Activated naive CD4-positive, alpha-beta T cell treated with Interleukin-2 at 50 U/mL for 16 hours (primary cell): ENCODE results near the gene ARHGAP8.
"Not testable (repeated sequence)": the region's sequence is repeated elsewhere in the genome, so short reads cannot be mapped to it uniquely, and the experiment has no call there.

Experiments used
- DNase-seq: peaks from one replicate; pipeline ENCODE4 v3.0.0-alpha.2; 2020

ARHGAP8 gene

DNA sequence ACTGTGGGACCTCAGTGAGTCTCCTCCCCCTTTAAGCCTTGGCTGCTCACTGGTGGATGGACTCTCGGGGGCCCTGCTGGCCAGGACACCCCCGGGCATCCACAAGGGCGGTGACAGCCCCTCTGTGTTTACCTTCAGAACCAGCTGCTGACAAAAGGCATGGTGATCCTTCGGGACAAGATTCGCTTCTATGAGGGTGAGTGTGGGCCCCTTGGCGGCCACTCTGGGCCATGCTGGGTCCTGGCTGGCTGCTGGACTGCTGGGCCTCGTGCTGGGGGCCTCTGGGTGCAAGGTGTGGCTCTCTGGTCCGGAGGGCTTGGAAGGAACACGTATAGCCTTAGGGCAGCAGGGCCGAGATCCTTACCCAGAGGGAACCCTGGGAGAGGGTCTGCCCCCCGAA is 25.9 kb upstream of the ARHGAP8 start:
- no peak for DNase-seq

DNA sequence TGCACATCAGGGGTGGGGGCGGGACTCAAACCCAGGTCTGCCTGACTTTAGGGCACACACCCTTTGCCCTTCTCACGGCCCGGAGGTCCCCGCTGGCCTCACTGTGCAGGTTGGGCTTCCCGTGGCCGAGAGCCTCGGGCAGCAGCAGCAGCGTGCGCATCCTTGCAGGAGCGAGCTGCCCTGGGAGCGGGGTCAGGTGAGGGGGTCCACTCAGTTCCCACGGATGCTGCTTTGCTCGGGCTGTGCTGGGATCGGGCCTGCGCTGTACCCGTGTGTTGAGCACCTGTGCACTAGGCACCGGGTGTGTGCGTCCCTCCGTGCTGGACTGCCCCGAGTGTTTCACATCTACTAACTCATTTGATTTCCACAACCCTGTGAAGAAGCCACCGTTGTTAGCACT is 25.2 kb upstream of the ARHGAP8 start:
- no peak for DNase-seq

DNA sequence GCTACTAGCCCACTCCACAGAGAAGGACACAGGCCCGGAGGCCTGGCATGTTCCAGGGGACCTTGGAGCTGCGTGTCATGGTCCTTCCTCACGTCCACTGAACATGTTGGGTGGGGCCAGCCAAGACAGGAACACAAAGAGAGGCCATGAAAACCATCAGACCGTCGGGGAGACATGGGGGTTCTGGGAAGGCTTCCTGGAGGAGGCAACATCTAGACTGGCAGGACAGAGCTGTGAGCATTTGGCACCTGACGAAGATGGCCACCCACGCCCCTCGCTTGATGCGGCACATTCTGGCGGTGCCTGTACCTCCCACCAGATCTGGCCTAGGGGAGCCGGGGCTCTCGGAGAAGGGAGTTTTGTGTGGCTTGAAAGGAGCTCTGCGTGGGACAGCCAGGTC is 24.7 kb upstream of the ARHGAP8 start:
- no peak for DNase-seq

DNA sequence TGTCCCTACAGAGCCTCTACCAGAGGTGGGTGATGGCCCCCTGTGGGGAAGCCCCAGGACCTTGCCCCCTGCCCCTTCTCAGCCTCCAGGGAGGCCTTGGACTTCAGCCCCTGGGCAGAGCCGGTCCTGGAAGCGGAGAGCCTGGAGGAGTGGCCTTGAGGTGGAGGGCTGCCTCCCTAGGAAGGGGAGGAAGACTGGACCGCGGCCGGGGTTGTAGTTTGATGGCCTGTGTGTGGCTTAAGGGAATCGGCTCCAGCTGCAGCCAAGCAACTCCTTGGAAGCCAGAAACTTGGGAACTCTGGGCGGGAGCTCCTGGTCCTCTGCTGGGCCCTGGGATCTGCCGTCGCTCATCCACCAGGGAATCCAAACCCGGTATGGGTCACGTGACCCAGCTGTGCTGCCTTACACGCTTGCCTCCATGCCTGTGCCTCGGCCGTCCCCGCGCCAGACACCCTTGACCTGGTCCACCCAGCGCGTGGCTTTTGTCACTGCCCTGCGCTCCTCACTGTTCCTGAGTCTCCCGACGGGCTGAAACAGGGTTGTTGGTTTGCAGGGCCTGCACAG is 23.5 kb upstream of the ARHGAP8 start:
- no peak for DNase-seq

DNA sequence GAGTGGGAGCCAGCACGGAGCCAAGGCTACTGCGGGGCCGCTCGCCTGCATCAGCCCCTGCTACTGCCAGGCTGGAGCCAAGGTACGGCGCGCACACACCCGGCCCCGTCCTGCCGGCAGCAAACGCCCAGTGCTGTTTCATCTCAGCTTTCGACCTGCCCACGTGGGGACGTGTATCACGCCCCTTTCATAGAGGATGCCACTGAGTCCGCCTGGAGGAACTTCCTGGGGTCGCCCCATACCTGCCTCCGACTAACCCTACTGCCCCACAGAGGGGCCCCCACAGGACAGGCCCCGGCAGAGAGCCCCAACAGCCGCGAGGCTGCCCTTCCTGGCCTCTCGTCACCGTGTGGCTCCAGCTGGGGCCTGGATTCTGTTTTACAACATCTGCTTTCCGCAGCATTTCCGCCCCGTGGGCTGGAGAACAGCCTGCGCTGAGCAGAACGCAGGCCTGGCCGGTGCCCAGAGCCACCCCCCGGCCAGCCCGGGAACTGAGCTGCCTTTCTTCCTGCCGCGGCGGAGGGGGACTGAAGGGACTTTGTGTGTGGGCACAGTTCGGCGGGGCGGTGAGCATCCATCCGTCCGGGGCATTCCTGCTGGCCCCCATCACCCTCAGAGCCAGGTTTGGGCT is 22.9 kb upstream of the ARHGAP8 start:
- DNase-seq, result no peak

DNA sequence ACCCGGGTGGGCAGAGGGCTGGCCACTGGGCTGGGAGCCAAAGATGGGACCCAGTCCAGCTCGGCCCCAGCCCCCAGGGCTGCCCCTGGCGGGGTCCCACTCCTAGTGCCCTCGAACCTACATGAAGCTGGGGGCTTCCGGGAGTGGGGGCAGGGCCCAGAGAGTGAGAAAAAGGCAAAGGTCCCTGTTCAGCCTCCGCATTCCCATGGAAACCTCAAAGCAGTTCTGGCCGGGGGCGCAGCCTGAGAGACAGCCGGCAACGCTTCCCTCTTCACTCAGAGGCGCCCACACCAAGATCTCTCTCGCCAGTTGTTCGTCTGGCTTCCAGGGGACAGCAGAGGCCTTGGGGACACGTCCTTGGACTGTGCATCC is 22.4 kb upstream of the ARHGAP8 start:
- no peak for DNase-seq

DNA sequence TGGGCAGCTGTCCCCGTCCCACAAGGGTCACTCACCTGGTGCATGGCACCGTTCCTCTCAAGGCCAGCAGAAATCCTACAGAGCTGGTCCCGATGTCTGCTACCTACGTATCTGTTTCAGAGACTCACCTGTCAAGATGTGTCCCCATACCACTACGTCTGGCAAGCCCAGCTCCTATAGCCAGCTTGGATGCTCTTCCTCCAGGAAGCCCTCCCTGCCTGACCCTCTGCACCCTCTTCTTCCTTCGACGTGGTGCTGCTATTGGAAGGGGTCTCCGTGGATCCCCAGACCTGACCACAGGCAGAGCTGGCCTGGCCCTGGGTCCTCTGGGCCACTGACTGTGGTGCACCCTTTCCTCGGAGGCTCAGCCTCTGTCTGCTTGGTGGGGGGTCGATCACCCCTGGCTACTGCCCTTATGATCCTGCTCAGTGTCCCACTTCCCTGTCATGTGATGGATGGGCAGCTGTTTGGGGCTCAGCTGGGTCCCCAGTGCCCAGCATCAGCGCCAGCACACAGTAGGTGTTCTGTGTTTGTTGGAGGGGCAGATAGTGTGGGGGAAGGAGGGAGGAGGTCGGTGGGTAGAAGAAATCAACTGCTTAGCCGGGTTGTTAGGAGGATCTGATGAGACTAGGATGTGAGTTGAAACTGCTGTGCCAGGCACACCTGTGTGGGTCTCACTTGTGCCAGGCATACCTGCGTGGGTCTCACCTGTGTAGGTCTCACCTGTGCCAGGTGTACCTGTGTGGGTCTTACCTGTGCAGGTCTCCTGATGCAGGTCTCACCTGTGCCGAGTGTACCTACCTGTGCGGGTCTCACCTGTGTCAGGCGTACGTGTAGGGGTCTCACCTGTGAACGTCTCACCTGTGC is 21.7 kb upstream of the ARHGAP8 start:
- DNase-seq, result no peak

DNA sequence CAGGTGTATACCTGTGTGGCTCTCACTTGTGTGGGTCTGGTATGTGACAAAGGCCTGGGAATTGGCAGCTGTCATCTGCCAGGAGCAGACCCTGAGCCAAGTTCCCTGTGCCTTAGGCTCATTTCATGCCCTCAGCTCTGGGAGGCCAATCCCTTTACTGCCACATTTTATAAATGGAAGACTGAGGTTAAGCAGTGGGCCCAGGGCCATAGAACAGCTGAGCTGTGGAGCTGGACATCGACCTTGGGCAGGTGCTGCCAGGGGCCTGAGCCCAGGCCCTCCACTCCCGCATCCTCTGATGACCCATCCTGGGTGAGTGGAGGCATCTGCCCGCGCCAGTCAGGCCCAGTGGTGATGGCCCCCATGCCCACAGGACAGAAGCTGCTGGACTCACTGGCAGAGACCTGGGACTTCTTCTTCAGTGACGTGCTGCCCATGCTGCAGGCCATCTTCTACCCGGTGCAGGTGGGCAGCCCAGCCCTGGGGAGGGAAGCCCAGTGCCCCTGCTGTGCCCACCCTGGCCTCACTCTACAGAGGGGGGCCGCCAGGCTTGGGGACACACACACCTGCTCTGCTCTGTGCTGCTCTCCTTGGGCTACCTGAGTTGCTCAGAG is 20.9 kb upstream of the ARHGAP8 start:
- no peak for DNase-seq

DNA sequence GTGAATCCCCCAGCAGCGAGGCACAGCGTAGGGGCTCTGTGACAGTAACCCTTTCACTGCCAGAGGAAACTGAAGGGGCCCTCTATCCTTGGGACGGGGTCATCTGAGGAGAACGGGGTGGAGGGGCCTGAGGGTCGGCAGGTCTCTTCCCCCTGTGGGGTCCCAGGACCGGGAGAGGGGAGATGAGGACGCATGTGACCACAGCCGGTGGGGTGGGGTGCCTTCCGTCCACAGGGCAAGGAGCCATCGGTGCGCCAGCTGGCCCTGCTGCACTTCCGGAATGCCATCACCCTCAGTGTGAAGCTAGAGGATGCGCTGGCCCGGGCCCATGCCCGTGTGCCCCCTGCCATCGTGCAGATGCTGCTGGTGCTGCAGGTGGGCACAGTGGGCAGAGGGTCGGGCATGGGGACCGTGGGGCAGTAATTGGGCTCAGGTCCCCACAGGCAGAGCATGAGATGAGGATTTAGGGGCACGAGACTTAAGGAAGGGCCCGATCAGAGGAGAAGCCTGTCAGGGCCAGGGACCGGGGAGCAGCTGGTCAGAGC is 20.3 kb upstream of the ARHGAP8 start:
- no peak for DNase-seq

DNA sequence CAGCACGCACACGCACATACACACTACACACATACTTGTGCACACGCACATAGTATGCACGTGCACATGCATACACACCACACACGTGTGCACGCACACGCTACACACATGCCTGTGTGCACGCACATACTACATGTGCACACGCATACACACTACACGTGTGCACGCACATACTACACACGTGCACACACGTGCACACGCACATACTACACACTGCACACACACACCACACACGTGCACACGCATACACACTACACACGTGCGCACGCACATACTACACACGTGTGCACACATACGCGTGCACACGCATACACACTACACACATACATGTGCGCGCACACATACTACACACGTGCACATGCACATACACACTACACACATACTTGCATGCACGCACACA is 19.7 kb upstream of the ARHGAP8 start:
- no peak for DNase-seq

DNA sequence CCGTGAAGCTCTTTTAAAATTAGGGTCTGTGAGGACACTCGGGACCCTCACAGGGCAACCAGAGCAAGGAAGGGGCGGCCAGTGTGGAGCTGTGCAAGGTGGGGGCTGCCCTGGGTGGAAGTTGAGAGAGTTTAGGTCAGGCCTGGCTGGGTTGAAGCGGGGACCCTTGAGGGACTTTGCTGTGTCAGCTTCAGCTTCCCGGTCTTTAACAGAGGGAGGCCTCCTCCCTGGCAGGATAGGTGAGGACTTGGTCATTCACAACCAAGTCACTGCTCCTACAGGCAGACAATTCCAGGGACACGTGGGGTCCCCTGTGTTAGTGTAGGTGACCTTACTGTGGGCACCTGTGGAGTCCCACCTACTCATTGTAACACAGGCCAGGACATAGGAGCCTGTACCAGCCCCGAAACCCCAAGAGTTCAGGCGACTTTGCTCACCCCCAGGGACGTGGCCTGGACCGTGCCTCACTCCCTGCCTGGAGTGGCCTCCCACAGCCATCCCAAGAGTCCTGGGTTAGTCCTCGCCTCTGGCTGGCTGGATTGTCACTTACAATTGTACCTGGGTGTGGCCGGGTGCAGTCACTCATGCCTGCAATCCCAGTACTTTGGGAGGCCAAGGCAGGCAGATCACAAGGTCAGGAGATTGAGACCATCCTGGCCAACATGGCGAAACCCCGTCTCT is 18.8 kb upstream of the ARHGAP8 start:
- no peak for DNase-seq

DNA sequence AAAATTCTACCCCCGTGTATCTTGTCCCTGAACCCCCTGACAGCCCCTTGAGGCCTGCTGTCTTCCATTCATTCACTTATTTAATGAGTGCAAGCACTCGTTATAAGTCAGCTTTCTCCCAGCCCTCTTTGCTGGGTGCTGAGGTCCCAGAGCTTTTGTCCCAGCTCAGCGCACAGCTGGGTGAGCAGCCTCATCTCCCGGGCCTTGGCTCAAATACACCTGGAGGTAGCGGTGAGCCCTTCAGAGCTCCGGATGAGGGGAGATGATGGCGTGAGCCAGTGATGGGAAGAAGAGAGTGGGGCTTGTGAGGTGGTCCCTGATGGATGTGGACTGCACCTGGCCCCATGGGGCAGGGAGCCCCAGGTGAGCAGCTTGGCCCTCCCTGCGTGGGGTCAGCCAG is 18.1 kb upstream of the ARHGAP8 start:
- DNase-seq, result no peak

DNA sequence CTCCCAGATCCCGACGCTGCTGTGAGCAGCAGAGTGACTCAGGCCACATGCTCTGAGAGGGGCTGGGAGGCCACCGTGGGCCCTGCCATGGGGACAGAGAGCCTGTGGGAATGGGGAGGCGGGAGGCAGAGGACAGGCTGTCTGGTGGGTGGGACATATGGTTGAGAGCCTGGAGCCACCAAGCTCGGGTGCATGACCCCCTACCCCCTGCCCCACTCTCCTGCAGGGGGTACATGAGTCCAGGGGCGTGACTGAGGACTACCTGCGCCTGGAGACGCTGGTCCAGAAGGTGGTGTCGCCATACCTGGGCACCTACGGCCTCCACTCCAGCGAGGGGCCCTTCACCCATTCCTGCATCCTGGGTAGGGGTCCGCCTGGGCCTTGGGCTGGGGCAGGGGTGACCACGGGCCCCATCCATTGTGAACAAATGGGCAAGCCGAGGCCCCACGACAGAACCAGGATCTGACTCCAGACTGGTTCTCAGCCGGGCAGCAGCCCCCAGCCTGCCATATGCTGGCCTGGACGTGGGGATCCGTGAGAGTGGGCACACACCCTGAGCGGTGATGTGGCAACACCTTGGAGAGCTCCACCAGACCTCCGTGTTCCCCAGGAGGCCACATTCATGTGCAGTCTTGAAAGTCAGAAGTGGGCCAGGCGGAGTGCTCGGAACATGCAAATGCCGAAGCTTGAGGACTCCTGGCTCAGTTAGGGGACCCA is 17.4 kb upstream of the ARHGAP8 start:
- no peak for DNase-seq

DNA sequence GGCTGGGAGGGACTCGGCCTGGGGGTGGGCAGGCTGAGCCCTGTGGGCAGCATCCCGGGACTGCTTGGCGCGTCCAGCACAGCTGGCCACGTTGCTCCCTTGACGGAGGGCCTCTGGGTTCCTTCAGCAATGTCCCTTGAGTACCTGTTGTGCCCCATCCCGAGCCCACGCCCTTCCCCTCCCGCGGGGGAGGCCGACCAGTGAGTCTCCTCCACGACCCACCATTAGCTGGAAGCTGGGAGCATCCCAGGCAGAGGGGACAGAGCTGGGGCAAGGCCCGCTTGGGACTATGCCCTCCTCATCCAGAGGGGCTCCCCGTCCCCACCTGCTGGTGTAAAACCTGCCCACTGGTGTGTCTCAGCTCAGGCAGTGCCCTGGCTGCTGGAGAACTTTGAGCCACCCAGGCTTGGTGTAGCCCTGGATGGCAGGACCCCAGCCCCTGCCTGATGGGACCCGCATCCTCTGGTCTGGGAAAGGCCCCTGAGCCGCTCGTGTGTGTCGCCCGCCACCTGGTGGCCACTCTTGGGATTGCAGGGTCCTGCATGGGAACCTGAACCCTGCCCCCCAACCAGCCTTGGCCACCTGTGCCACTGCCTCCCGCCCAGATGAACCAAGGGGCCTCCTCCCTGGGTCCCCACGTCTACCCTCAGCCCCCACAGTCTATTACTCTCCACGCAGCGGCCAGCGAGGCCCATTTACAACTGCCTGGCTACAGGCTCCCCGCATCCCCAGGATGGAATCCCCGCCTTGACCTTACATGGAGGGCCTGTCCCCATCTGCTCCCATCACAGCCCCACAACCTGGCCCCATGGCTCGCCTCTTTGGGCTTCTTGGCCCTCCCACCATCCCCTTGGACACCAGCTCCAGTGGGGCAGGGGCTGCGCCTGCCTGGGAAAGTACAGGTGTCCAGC is 16.6 kb upstream of the ARHGAP8 start:
- peak; percentile 83 for DNase-seq

DNA sequence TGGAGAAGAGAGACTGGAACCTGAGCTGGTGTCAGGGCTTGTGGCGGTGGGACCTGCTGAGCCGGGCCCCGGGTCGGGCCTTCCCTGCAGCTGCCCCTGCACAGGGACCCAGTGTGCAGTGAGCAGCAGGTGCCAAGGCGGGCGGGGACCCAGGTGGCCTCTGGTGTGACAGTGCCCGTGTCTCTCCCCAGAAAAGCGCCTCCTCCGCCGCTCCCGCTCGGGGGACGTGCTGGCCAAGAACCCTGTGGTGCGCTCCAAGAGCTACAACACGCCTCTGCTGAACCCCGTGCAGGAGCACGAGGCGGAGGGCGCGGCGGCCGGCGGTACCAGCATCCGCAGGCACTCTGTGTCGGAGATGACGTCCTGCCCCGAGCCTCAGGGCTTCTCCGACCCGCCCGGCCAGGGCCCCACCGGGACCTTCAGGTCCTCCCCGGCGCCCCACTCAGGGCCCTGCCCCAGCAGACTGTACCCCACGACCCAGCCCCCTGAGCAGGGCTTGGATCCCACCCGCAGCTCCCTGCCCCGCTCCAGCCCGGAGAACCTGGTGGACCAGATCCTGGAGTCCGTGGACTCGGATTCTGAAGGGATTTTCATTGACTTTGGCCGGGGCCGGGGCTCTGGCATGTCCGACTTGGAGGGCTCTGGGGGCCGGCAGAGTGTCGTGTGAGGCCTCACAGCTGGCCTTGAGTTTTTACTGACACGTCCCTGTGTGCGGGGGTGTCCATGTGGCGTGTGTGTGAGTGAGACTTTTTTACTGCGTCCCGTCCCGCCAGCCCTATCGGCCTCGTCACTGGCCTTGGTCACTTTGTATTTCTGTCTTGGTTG is 15.6 kb upstream of the ARHGAP8 start:
- no peak for DNase-seq

DNA sequence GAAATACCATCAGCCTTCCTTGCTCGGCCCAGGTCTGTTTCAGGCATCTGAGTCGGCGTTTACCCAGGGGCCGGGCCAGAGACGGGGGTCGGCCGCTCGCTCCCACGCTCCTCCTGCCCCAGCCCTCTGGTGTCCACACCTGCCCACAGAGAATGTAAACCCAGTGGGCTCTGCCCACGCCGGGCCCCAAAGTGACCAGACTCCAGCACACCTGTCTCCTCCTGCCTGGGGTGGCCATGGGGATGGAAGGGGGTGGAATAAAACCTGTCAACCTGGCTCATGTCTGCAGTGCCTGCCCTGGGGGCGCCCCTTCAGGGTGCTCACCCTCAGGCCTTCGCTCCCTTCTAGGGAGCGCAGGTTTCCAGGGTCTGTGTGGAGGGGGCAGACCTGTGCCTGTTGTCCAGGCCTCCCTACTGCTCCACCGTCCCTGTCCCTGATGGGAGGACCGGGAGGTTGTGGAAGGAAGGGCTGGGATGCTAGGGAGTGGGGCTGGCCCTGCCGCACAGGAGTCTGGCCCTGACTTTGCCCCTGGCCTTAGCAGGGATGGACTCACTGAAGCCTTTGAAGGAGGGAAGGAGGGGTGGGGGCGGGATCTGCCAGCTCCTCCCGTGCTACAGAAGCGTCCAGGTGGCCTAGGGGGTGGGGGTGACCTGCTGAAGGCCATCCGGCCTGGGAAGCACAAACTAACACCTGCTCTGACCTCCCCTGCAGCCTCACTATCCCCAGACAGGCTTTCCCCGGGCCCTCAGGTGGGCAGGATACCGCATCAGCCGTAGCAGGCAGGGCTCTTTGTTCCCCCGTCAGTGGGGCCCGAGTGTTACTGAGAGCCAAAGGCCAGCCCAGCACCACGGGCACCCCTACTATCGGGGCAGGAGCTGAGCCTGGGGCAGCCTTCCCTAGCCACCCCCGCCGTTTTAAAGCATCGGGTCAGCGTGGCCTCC is 14.7 kb upstream of the ARHGAP8 start:
- DNase-seq, result no peak

DNA sequence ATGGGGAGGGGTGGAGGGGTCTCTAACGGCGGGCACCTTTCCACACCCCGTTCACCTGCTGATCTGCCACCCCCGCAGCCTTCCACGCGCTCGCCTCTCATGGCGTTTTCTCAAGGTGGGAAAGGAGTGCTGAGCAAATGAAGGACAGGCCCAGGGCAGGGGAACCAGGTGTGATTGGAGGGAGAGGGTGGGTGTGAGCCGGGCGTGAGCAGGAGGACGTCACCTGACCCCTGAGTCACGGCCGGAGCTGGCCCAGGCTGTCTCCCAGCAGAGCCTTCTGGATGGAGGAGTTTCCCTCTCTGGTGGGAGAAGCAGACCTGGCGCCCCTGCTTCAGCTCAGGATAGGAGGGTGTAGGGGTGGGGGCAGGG is 14.0 kb upstream of the ARHGAP8 start:
- no peak for DNase-seq

DNA sequence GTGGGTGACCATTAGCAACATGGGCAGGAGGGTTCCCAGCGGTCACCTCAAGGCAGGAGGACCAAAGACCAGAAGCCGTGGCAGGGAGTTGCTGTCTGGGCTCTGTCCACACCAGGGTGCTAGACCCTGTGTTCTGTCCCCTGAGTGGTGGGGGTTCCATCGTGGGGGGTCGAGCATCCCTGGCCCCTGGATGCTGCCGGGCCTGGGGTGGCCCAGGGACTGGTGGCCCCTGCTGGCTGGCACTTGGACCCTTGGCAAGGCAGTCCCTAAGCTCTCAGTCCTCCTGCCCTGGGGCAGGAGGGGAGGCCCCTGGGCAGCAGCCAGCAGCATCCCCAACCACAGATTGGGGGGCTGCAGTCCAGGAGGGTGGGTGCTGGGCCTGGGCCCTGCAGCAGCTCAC is 13.4 kb upstream of the ARHGAP8 start:
- no peak for DNase-seq

DNA sequence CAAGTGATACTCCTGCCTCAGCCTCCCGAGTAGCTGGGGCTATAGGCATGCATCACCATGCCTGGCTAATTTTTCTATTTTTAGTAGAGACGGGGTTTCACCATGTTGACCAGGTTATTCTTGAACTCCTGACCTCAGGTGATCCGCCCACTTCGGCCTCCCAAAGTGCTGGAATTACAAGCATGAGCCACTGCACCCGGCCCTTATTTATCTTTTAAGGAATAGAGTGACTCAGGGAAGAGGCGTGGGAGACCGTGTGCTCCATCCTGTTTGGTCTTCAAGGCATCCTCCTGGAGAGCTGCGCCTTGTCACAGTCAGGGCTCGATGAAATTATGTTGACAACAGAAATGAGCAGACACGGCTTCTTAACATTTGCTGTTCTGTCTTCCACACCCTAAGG is 12.7 kb upstream of the ARHGAP8 start:
- not testable (repeated sequence) for DNase-seq
